Measurements from ENCODE around the gene TMCC1. TPM values are rescaled to one million over a fixed set of nuclear protein-coding genes. Genes with fewer than 3 reads are reported as not detected.
A peak's percentile ranks its signal among the peaks of the same experiment; 100 is the strongest.

The TMCC1 gene
- 6.2 and 8.5 TPM in 2 replicates for total RNA-seq (2014; rRNA removed)
- Bru-seq, nascent RNA, result percentile 76 among the genes with signal in this experiment
- BruChase-seq, experiment 1, labeled RNA remaining after a 6-hour chase, result percentile 63 among the genes with signal in this experiment
- BruChase-seq, experiment 2, labeled RNA remaining after a 2-hour chase, result percentile 66 among the genes with signal in this experiment
- long read RNA-seq, partial matches to known transcripts, result 4 of 17 reads
- long read RNA-seq, other reads (novel, unspliced or antisense), result 10 of 17 reads

DNA sequence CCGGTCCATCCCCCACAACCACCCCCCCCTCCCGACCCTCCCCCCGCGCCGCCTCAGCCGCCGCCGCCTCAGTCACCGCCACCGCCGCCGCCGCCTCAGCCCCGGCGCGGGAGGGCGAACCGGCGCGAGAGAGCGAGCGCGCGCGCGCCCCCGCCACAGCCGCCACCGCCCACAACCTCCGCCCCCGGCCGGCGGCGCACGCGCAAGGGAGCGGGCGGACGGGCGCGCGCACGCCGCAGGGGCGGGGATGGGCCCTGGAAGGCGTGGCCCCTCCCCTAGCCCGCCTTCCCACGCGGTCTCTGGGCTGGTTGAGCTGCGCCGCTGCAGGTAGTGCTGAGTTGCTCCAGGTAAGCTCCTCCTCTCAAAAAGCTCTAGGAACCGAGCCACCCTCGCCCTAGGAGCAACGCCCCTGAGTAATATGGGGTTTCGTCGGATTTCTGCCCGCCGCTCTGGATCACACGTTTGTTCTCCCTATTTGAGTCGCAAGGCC, at the start of gene TMCC1:
TMCC1 (minus strand) TSS at position 131 of the 490 bp plus-strand sequence.
- intact Hi-C loops (cut with micrococcal nuclease), result loop anchor here (5.0 kb wide), 1 partner anchor 66 kb away; no protein-coding TSS in a partner anchor
- Histone ChIP-seq H3K4me2 (ENCODE audit: low read length) (peak within 1 kb of the TSS; percentile 99), H3K27me3 (ENCODE audit: low read length) (no peaks in the 10 kb centered on the region), H3K9me3 (ENCODE audit: low read length) (no peaks in the 10 kb centered on the region), H3K9ac (ENCODE audit: low read length) (peak within 1 kb of the TSS; percentile 91), H3K36me3 (ENCODE audit: low read depth, low read length) (no peaks in the 10 kb centered on the region), H2AFZ (ENCODE audit: low read length) (peak within 1 kb of the TSS; percentile 97), H3K79me2 (ENCODE audit: low read length) (peaks cover 46% of the 10 kb centered on the region), H3K9me2 (replicated peaks; ENCODE audit: low read length) (no peaks in the 10 kb centered on the region), H4K20me1 (ENCODE audit: low read length) (no peaks in the 10 kb centered on the region), H3K27ac (ENCODE audit: low read length) (peak within 1 kb of the TSS; percentile 52), H3K4me1 (ENCODE audit: insufficient read depth, low read length) (peaks cover 29% of the 10 kb centered on the region), H3F3A (ENCODE audit: low read length, unreplicated experiment) (no peaks in the 10 kb centered on the region), H3K4me3 (ENCODE audit: low read length) (peak within 1 kb of the TSS; percentile 100)
- CTCF ChIA-PET, result interaction anchor here (0.6 kb wide), 1 partner anchor 40 kb away, joined by 4 read pairs; no protein-coding TSS in a partner anchor
- POLR2A ChIA-PET (ENCODE audit: unreplicated experiment), result interaction anchor here (1.0 kb wide), 1 partner anchor 15 kb away, joined by 3 read pairs; no protein-coding TSS in a partner anchor
- no TSS peak for BruUV-seq (replicated peaks)
- TF ChIP-seq CTCF (conservative IDR thresholded peaks at IDR 0.05; ENCODE audit: low read depth, low read length), result no peak
- TF ChIP-seq EZH2phosphoT487 (IDR thresholded peaks at IDR 0.05; ENCODE audit: borderline replicate concordance, low read length), result no peak
- TF ChIP-seq EZH2 (IDR thresholded peaks at IDR 0.05; ENCODE audit: low read length, unreplicated experiment), result no peak
- peak; percentile 92 for DNase-seq
- peak; percentile 88 for ATAC-seq

- ChIA-PET CTCF (interaction anchor here (1.1 kb wide), 1 partner anchor 155 kb away, joined by 7 read pairs; no protein-coding TSS in a partner anchor), POLR2A (ENCODE audit: unreplicated experiment) (no interaction called here)
- H3F3A ChIP-seq (ENCODE audit: low read length, unreplicated experiment), result no peaks in the 10 kb centered on the region
- H2AFZ ChIP-seq (ENCODE audit: low read length), result no peak overlapping the region
- no peak overlapping the region for H3K4me3 ChIP-seq (ENCODE audit: low read length)
- intact Hi-C loops (cut with micrococcal nuclease), result loop anchor here (5.0 kb wide), 2 partner anchors 59 to 164 kb away; no protein-coding TSS in a partner anchor
- H4K20me1 ChIP-seq (ENCODE audit: low read length), result no peaks in the 10 kb centered on the region
- no peak for DNase-seq
- no peak overlapping the region for H3K4me2 ChIP-seq (ENCODE audit: low read length)
- H3K27ac ChIP-seq (ENCODE audit: low read length), result no peak overlapping the region
- BruUV-seq (replicated peaks), result no TSS peak
- no peaks in the 10 kb centered on the region for H3K9me2 ChIP-seq (replicated peaks; ENCODE audit: low read length)
- H3K79me2 ChIP-seq (ENCODE audit: low read length), result no peaks in the 10 kb centered on the region
- TF ChIP-seq EZH2phosphoT487 (IDR thresholded peaks at IDR 0.05; ENCODE audit: borderline replicate concordance, low read length), result no peak
- no peak for TF ChIP-seq EZH2 (IDR thresholded peaks at IDR 0.05; ENCODE audit: low read length, unreplicated experiment)
- TF ChIP-seq CTCF (conservative IDR thresholded peaks at IDR 0.05; ENCODE audit: low read depth, low read length), result no peak
- no peaks in the 10 kb centered on the region for H3K4me1 ChIP-seq (ENCODE audit: insufficient read depth, low read length)
- H3K36me3 ChIP-seq (ENCODE audit: low read depth, low read length), result no peaks in the 10 kb centered on the region
- H3K27me3 ChIP-seq (ENCODE audit: low read length), result peaks cover 9% of the 10 kb centered on the region; the same call in 1 of the 2 replicates
- H3K9ac ChIP-seq (ENCODE audit: low read length), result no peak overlapping the region
- no peaks in the 10 kb centered on the region for H3K9me3 ChIP-seq (ENCODE audit: low read length)
- ATAC-seq, result no peak
Observed at GRCh38 chr3:129943020-129943419, 49.5 kb upstream of the TMCC1 start.
